Endothelial cell of umbilical vein (primary cell): ENCODE measurements around the gene DYNLL2. TPM values are rescaled to one million over a fixed set of nuclear protein-coding genes. Genes with fewer than 3 reads are reported as not detected.

Experiments
- BruUV-seq: library from RNA; stranded (reverse); fragments of 400-500 nt; replicated peaks from 2 replicates; lab custom pipeline; 2021; lab: Mats Ljungman, UMichigan
- CTCF ChIA-PET: fragments of 300-600, 350-600 bp; sonication (Branson Sonifier 250); formaldehyde crosslinking; loops from one replicate; lab custom pipeline; 2021; ENCODE audit warnings: antibody characterized with exemption, inconsistent platforms; lab: Charles Lee
- POLR2A ChIA-PET: fragments of 300-600, 350-600 bp; sonication (Branson Sonifier 250); formaldehyde crosslinking; loops from one replicate; lab custom pipeline; 2021; ENCODE audit warnings: antibody characterized with exemption, inconsistent platforms; lab: Charles Lee
- DNase-seq: peaks from one replicate; pipeline ENCODE4 v3.0.0-alpha.2; 2011; ENCODE audit warnings: low read depth, low spot score
- FAIRE-seq: peaks from 2 replicates; lab custom pipeline; 2011; peaks lifted over from hg19 to GRCh38; lab: Jason Lieb, UNC
- H2AFZ ChIP-seq: 2 replicates; pipeline ENCODE4 v1.6.0; 2012; ENCODE audit warnings: low read depth, low read length, control low read depth, inconsistent platforms
- H3K27ac ChIP-seq: 2 replicates; pipeline ENCODE4 v1.5.1; 2011; ENCODE audit warnings: low read depth, mild to moderate bottlenecking, control low read depth, low read length, moderate library complexity; ENCODE audit not compliant: insufficient read depth
- H3K27me3 ChIP-seq, 2 experiments: 2 replicates each; pipeline versions ENCODE4 v1.6.0 to v1.6.1; 2011; ENCODE audit warnings: low read length in 2 of 2, mixed read lengths in 1 of 2; ENCODE audit not compliant: control insufficient read depth in 2 of 2, insufficient read depth in 2 of 2
- H3K36me3 ChIP-seq, 2 experiments: 2 replicates in 1 of 2; 3 replicates in 1 of 2; pipeline ENCODE4 v1.5.1; 2011; ENCODE audit warnings: low read length in 2 of 2, mild to moderate bottlenecking in 1 of 2, moderate library complexity in 1 of 2; ENCODE audit not compliant: control insufficient read depth in 2 of 2, insufficient read depth in 2 of 2; ENCODE audit errors: extremely low read depth in 1 of 2
- H3K4me1 ChIP-seq: 3 replicates; pipeline ENCODE4 v1.5.1; 2011; ENCODE audit warnings: mild to moderate bottlenecking, low read length; ENCODE audit not compliant: control insufficient read depth, insufficient read depth; ENCODE audit errors: extremely low read depth
- H3K4me2 ChIP-seq: 2 replicates; pipeline ENCODE4 v1.6.1; 2011; ENCODE audit warnings: low read length, control low read depth, mixed read lengths; ENCODE audit not compliant: insufficient read depth
- H3K4me3 ChIP-seq, 3 experiments: fragments of 200-600 bp in 1 of 3; sonication (generic), shearing (Covaris generic) in 1 of 3; replicated peaks in 1 of 3; 2 replicates each; pipeline ENCODE4 v1.5.1; 2011 to 2016; ENCODE audit warnings: control low read depth in 3 of 3, low read length in 3 of 3, mild to moderate bottlenecking in 2 of 3, inconsistent platforms in 1 of 3, low read depth in 1 of 3, moderate library complexity in 1 of 3; ENCODE audit not compliant: insufficient read depth in 1 of 3
- H3K79me2 ChIP-seq: 2 replicates; pipeline ENCODE4 v1.6.0; 2012; ENCODE audit warnings: low read length, inconsistent platforms; ENCODE audit not compliant: control insufficient read depth, insufficient read depth
- H3K9ac ChIP-seq: replicated peaks from 2 replicates; pipeline ENCODE3; 2011; ENCODE audit warnings: low read length, control low read depth; ENCODE audit not compliant: insufficient read depth; ENCODE audit errors: extremely low read depth
- H3K9me1 ChIP-seq: replicated peaks from 3 replicates; pipeline ENCODE4 v1.6.0; 2011; ENCODE audit warnings: mild to moderate bottlenecking, low read length; ENCODE audit not compliant: control insufficient read depth, insufficient read depth; ENCODE audit errors: extremely low read depth
- H3K9me3 ChIP-seq: replicated peaks from 2 replicates; pipeline ENCODE4 v1.5.1; 2012; ENCODE audit warnings: low read length, inconsistent platforms; ENCODE audit not compliant: control insufficient read depth, insufficient read depth
- H4K20me1 ChIP-seq: replicated peaks from 2 replicates; pipeline ENCODE3; 2011; ENCODE audit warnings: mild to moderate bottlenecking, low read length; ENCODE audit not compliant: control insufficient read depth, insufficient read depth; ENCODE audit errors: extremely low read depth
- CTCF ChIP-seq, 2 donors: IDR thresholded peaks; 1 replicate in 1 of 2; 2 replicates in 1 of 2; pipeline ENCODE4 v1.5.1; 2011; ENCODE audit warnings: low read length in 2 of 2, mild to moderate bottlenecking in 2 of 2, moderate library complexity in 2 of 2, control low read depth in 1 of 2, inconsistent platforms in 1 of 2, low read depth in 1 of 2; ENCODE audit not compliant: insufficient read depth in 1 of 2; ENCODE audit errors: extremely low read depth in 1 of 2
- EZH2 ChIP-seq: IDR thresholded peaks from 2 replicates; pipeline ENCODE4 v1.6.1; 2012; ENCODE audit warnings: borderline replicate concordance, low read depth, mild to moderate bottlenecking, moderate library complexity, low read length, inconsistent platforms; ENCODE audit not compliant: severe bottlenecking
- FOS ChIP-seq: IDR thresholded peaks from 2 replicates; pipeline ENCODE4 v1.6.1; 2011; ENCODE audit warnings: mild to moderate bottlenecking, low read length, moderate library complexity, borderline replicate concordance; ENCODE audit not compliant: insufficient read depth
- JUN ChIP-seq: IDR thresholded peaks from 2 replicates; pipeline ENCODE4 v1.6.1; 2011; ENCODE audit warnings: borderline replicate concordance, low read depth; ENCODE audit not compliant: insufficient read length, insufficient read depth
- MAX ChIP-seq: IDR thresholded peaks from 2 replicates; pipeline ENCODE4 v1.6.1; 2011; ENCODE audit not compliant: insufficient read depth, insufficient read length
- MYC ChIP-seq: IDR thresholded peaks from one replicate; pipeline ENCODE4 v1.6.1; 2011; ENCODE audit warnings: mild to moderate bottlenecking, low read depth, low read length
- POLR2A ChIP-seq: IDR thresholded peaks from 2 replicates; pipeline ENCODE4 v1.6.1; 2012; ENCODE audit warnings: low read depth, mild to moderate bottlenecking, control low read depth, low read length
- dilution Hi-C: fragments of 300-500 bp; cut with MboI; formaldehyde crosslinking; loops from one replicate; pipeline ENCODE4 v1.15.0; 2019; ENCODE audit warnings: low sequenced_read_pairs; ENCODE audit not compliant: extremely low pct_ligation_motif_present
- intact Hi-C: fragments of 100-400 bp; cut with micrococcal nuclease; formaldehyde crosslinking; loops from one replicate; pipeline ENCODE4 v1.10.0; 2022
- polyA plus RNA-seq, 4 experiments: library from polyadenylated mRNA; depleted of rRNA in 3 of 4; stranded (reverse) in 3 of 4; unstranded in 1 of 4; fragments of >200 nt; gene quantifications; 2 replicates each; pipeline versions ENCODE4 v1.2.1 to v1.2.3, GENCODE V29; 2011 to 2012; ENCODE audit warnings: missing spikeins in 1 of 4
- total RNA-seq: library from RNA; stranded (reverse); gene quantifications from 2 replicates; pipeline ENCODE4 v1.2.3, GENCODE V29; 2021

DYNLL2 gene
- total and polyA plus RNA-seq, 2 donors (not counting 3 experiments of a cell fraction or from before 2014, with no cell fraction given) = 7.4 to 19.0 TPM

GRCh38 chr17:58096892-58097291, 13.7 kb downstream of the DYNLL2 start:
- Histone ChIP-seq H3K4me3 (no peak overlapping the region), H3K79me2 (no peaks in the 10 kb centered on the region), H3K4me1 (no peaks in the 10 kb centered on the region), H3K9me1 (no peaks in the 10 kb centered on the region), H3K9ac (no peak overlapping the region), H4K20me1 (no peaks in the 10 kb centered on the region), H3K4me2 (no peak overlapping the region), H3K27me3 (no peaks in the 10 kb centered on the region), H3K27ac (no peak overlapping the region), H3K9me3 (no peaks in the 10 kb centered on the region), H2AFZ (no peak overlapping the region), H3K36me3 (peaks cover 3 to 13% of the 10 kb centered on the region in 2 experiments)
- TF ChIP-seq EZH2 (no peak), CTCF (IDR thresholded peaks at IDR 0.05; ENCODE audit: extremely low read depth in 1 of 2, insufficient read depth in 1 of 2, low read depth in 1 of 2, low read length in 2 of 2) (peak in 1 of 2 donors; percentile 7)
- intact Hi-C loops (no loop called here), dilution Hi-C loops (no loop called here)
- DNase-seq (no peak), FAIRE-seq (no peak)
- ChIA-PET POLR2A (interaction anchor here (0.8 kb wide), 1 partner anchor 14 kb away, joined by 3 read pairs; the partner anchor contains the start of gene DYNLL2), CTCF (interaction anchor here (1.2 to 1.3 kb wide), 2 partner anchors 39 to 264 kb away, joined by 3 to 4 read pairs; no protein-coding TSS in a partner anchor)
- BruUV-seq = no TSS peak

- CTCF ChIA-PET = interaction anchor here (1.3 kb wide), 1 partner anchor 265 kb away, joined by 3 read pairs; no protein-coding TSS in a partner anchor
- no peak overlapping the region for H3K9ac ChIP-seq
- no peaks in the 10 kb centered on the region for H3K9me3 ChIP-seq
- H4K20me1 ChIP-seq = no peaks in the 10 kb centered on the region
- H3K4me2 ChIP-seq = no peak overlapping the region
- H3K4me3 ChIP-seq = no peak overlapping the region
- POLR2A ChIA-PET = no interaction called here
- intact Hi-C loops (no loop called here), dilution Hi-C loops (no loop called here)
- H2AFZ ChIP-seq = no peak overlapping the region
- no peaks in the 10 kb centered on the region for H3K79me2 ChIP-seq
- DNase-seq (no peak), FAIRE-seq (no peak)
- no peaks in the 10 kb centered on the region for H3K4me1 ChIP-seq
- H3K27me3 ChIP-seq = no peaks in the 10 kb centered on the region
- peaks cover 3 to 6% of the 10 kb centered on the region in 2 experiments for H3K36me3 ChIP-seq
- no peak for TF ChIP-seq JUN
- no peak for TF ChIP-seq MYC
- TF ChIP-seq POLR2A = no peak
- no peak for TF ChIP-seq MAX
- TF ChIP-seq FOS = no peak
- H3K9me1 ChIP-seq = no peaks in the 10 kb centered on the region
- H3K27ac ChIP-seq = no peak overlapping the region
- no TSS peak for BruUV-seq
Measured at GRCh38 chr17:58097384-58098088, 14.3 kb downstream of the DYNLL2 start.
